GM18502 (cell line): ENCODE data around the gene DNAJC18.

Source experiments
- ATAC-seq: cut with Tn5 transposase; IDR thresholded peaks from one replicate; pipeline ENCODE4 v1.9.1; 2021; ENCODE audit warnings: mild to moderate bottlenecking; ENCODE audit not compliant: unreplicated experiment, poor library complexity

The DNAJC18 gene

GRCh38 chr5:139377226-139377625 lies 62.1 kb downstream of the DNAJC18 start:
- ATAC-seq = no peak

GRCh38 chr5:139376364-139376763 lies 63.0 kb downstream of the DNAJC18 start:
- ATAC-seq = no peak

GRCh38 chr5:139374909-139375308 lies 64.4 kb downstream of the DNAJC18 start:
- ATAC-seq = no peak

- no peak for ATAC-seq
Measured at GRCh38 chr5:139371482-139372435, 67.6 kb downstream of the DNAJC18 start.

- ATAC-seq = no peak
Measured at GRCh38 chr5:139369181-139369580, 70.1 kb downstream of the DNAJC18 start.

- ATAC-seq = no peak
Measured at GRCh38 chr5:139368613-139369012, 70.7 kb downstream of the DNAJC18 start.

GRCh38 chr5:139364466-139364865 lies 74.9 kb downstream of the DNAJC18 start:
- ATAC-seq = no peak

GRCh38 chr5:139363937-139364336 lies 75.4 kb downstream of the DNAJC18 start:
- ATAC-seq = no peak

- no peak for ATAC-seq
Measured at GRCh38 chr5:139361835-139362429, 77.4 kb downstream of the DNAJC18 start.

- no peak for ATAC-seq
Measured at GRCh38 chr5:139360384-139360783, 78.9 kb downstream of the DNAJC18 start.
